Chondrocyte (in vitro differentiated cells): ENCODE data around the gene RIPPLY3. TPM values are rescaled to one million over a fixed set of nuclear protein-coding genes. Genes with fewer than 3 reads are reported as not detected.

Experiments
- DNase-seq: peaks from one replicate; pipeline ENCODE4 v3.0.0; 2021; ENCODE audit warnings: mixed read lengths, low spot score
- H3K27ac Mint-ChIP-seq: one replicate; pipeline ENCODE4 v1.8.0; 2021; ENCODE audit warnings: mild to moderate bottlenecking, moderate library complexity, mixed read lengths; ENCODE audit not compliant: unreplicated experiment
- H3K27me3 Mint-ChIP-seq: 2 replicates; pipeline ENCODE4 v1.8.0; 2021; ENCODE audit warnings: low read depth, mixed read lengths
- H3K36me3 Mint-ChIP-seq: 2 replicates; pipeline ENCODE4 v1.8.0; 2021; ENCODE audit warnings: low read depth, mixed read lengths
- H3K4me1 Mint-ChIP-seq: 2 replicates; pipeline ENCODE4 v1.8.0; 2021; ENCODE audit warnings: low read depth, mild to moderate bottlenecking, mixed read lengths
- H3K4me3 Mint-ChIP-seq: one replicate; pipeline ENCODE4 v1.8.0; 2021; ENCODE audit warnings: mild to moderate bottlenecking, moderate library complexity, mixed read lengths; ENCODE audit not compliant: unreplicated experiment
- H3K9me3 Mint-ChIP-seq: 2 replicates; pipeline ENCODE4 v1.8.0; 2021; ENCODE audit warnings: low read depth, mixed read lengths
- CTCF ChIP-seq: fragments of 200-600 bp; sonication (generic); IDR thresholded peaks from 2 replicates; pipeline ENCODE4 v1.5.0; 2021; ENCODE audit warnings: antibody characterized with exemption, mild to moderate bottlenecking, moderate library complexity
- total RNA-seq: library from RNA; stranded (reverse); gene quantifications from 3 replicates; pipeline ENCODE4 v1.2.1, GENCODE V29; 2021

Gene RIPPLY3
- total RNA-seq, 1 donor from 2014 or later = 0.37 TPM

GRCh38 chr21:37041706-37042271, 35.3 kb downstream of the RIPPLY3 start:
- Mint-ChIP-seq H3K4me3 (no peak overlapping the region), H3K4me1 (no peaks in the 10 kb centered on the region), H3K36me3 (no peaks in the 10 kb centered on the region), H3K27me3 (peaks cover 2% of the 10 kb centered on the region), H3K27ac (no peak overlapping the region), H3K9me3 (no peaks in the 10 kb centered on the region)
- no peak for DNase-seq
- TF ChIP-seq CTCF = no peak

- H3K4me1 Mint-ChIP-seq = no peaks in the 10 kb centered on the region
- no peaks in the 10 kb centered on the region for H3K36me3 Mint-ChIP-seq
- H3K27me3 Mint-ChIP-seq = peaks cover 6% of the 10 kb centered on the region
- DNase-seq = no peak
- no peak overlapping the region for H3K4me3 Mint-ChIP-seq
- no peaks in the 10 kb centered on the region for H3K9me3 Mint-ChIP-seq
- TF ChIP-seq CTCF = no peak
- H3K27ac Mint-ChIP-seq = no peak overlapping the region
These were observed 37.3 kb downstream of the RIPPLY3 start for GRCh38 chr21:37043818-37044217.

GRCh38 chr21:37044643-37045042, 38.1 kb downstream of the RIPPLY3 start:
- TF ChIP-seq CTCF = no peak
- no peaks in the 10 kb centered on the region for H3K9me3 Mint-ChIP-seq
- H3K27ac Mint-ChIP-seq = no peak overlapping the region
- peaks cover under 1% of the 10 kb centered on the region for H3K36me3 Mint-ChIP-seq
- peaks cover 6% of the 10 kb centered on the region for H3K27me3 Mint-ChIP-seq
- DNase-seq = no peak
- H3K4me1 Mint-ChIP-seq = no peaks in the 10 kb centered on the region
- H3K4me3 Mint-ChIP-seq = no peak overlapping the region

- Mint-ChIP-seq H3K4me1 (no peaks in the 10 kb centered on the region), H3K36me3 (peaks cover 2% of the 10 kb centered on the region), H3K27me3 (peaks cover 6% of the 10 kb centered on the region), H3K9me3 (no peaks in the 10 kb centered on the region), H3K27ac (no peak overlapping the region), H3K4me3 (no peak overlapping the region)
- TF ChIP-seq CTCF = no peak
- no peak for DNase-seq
These were observed 38.6 kb downstream of the RIPPLY3 start for GRCh38 chr21:37045149-37045548.

GRCh38 chr21:37045556-37045955, 39.1 kb downstream of the RIPPLY3 start:
- no peak for TF ChIP-seq CTCF
- Mint-ChIP-seq H3K27me3 (peaks cover 6% of the 10 kb centered on the region), H3K9me3 (no peaks in the 10 kb centered on the region), H3K27ac (no peak overlapping the region), H3K36me3 (peaks cover 2% of the 10 kb centered on the region), H3K4me1 (no peaks in the 10 kb centered on the region), H3K4me3 (no peak overlapping the region)
- DNase-seq = no peak
